Measurements from ENCODE around the gene CYP19A1.

The CYP19A1 gene

DNA sequence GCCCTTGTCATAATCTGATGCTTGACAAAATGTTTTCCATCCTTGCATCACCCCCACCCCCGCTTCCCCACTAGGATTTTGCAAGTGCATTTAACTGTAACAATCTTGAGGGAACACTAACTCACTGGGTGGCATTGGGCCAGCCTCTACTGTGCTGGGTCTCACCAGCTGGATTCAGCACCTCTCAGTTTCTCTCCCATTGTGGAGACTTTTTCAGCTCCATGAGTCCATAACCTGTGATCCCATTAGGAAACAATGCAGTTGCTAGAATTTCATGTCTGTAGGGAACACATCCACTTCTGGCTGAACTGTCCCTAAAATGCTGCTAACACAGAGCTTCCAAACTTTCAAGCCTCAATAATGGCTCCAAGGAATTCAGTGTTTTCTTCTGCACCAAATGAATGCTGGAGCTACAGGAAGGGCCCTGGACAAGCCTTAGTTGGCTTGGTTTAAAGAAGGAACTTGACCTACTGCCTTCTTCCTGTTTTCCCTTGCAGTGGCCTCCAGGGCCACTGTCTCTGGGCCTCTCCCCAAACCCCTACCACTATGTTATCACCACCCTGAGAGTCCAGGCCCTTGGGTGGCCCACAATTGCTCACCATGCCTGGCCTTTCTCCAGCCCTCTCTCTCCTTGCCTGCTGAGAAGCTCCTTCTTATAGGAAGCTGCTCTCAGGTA, 15.6 kb downstream of the CYP19A1 start:
- peak; percentile 87 to 97 for DNase-seq

DNA sequence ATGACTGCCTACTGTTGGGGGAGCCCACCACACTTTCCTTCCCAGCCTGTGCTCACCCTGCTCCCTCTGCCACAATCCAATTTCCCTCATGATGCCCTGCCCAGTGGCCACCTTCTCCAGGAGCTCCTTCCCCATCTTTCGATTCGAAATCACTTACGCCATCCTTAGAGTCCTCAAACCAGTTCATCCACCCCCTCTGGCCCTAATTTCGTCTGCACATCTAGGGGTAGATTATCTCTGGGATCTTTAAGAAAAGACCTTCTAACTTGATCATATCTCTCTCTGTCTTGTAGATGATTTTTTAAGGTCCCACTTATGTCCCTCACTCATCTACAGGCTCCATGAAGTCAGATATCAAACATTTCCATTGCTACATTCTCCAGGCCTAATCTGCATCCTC, 17.1 kb downstream of the CYP19A1 start:
- DNase-seq = no peak

GRCh38 chr15:51320843-51321242, 17.6 kb downstream of the CYP19A1 start:
- DNase-seq = no peak

DNA sequence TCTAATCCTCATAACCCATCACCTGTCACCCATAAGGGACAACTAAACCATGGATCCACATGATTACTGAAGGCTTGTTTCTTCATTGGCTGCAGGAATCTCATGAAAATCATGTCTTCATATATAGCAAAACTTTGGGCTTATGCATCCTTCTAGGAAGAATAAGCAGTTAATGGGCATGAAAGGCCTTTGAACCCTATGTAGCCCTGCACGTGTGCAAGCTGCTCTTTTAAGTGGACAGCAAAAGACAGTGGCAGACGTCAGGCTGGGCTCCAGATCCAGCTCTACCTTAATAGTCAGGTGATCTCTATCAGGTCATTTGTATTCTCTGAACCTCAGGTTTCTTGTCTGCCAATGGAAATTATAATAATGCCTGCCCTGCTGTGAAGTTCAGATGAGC, 18.9 kb downstream of the CYP19A1 start:
- DNase-seq = no peak

DNA sequence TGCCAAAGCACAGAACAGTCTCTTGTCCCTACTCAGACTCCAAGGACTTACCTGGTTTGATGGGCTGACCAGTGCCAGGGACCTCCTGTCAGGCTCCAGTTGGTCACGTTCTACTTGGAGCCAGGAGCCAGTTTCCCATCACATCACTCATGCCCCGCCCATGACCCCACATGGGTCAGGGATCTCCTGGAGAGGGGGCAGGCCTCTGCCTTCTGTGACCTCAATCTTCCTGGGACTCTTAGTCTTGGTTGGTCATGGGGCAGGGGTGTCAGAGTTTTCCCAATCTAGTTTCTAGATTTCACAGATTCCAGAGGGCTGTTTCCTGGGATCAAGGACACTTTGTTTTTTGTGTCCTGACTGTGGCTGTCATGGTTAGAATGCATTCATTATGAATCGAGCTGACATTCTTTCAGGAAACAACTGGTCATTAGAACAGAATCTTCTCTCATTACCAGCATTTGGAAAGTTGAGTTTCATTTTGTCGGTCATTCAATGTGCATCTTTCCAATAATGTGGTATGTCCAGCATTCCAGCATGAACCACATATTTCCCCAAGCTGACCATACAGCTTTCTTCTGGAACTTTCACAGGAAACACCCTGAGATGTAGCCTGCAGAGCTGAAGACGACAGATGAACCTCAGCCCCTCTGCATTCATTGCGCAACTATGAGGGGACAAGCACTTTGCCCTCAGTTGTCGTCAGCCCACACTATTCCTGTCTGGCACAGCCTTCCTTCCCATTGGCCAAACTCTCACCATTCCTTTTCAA, 19.8 kb downstream of the CYP19A1 start:
- no peak for DNase-seq

- DNase-seq = no peak
Observed at GRCh38 chr15:51316636-51317035, 21.8 kb downstream of the CYP19A1 start.

DNA sequence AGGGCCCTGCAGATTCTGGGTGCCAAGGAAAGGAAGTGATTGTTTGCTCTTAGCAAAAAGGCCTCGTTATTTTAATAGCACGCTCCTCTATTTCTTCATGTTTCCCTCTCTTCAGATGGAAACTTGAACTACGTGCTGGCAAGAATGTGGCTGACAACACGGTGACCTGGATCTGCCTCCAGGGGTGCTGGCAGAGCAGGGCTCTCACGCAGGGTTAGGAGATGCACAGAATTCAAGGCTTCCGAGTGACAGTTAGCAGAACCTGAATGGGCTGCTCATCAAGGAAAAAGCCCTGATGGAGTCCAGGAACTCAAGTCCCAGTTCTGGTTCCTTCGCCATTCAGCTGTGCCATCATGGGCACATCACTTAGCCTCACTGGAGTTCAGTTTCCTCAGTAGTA, 22.7 kb downstream of the CYP19A1 start:
- DNase-seq = no peak

DNA sequence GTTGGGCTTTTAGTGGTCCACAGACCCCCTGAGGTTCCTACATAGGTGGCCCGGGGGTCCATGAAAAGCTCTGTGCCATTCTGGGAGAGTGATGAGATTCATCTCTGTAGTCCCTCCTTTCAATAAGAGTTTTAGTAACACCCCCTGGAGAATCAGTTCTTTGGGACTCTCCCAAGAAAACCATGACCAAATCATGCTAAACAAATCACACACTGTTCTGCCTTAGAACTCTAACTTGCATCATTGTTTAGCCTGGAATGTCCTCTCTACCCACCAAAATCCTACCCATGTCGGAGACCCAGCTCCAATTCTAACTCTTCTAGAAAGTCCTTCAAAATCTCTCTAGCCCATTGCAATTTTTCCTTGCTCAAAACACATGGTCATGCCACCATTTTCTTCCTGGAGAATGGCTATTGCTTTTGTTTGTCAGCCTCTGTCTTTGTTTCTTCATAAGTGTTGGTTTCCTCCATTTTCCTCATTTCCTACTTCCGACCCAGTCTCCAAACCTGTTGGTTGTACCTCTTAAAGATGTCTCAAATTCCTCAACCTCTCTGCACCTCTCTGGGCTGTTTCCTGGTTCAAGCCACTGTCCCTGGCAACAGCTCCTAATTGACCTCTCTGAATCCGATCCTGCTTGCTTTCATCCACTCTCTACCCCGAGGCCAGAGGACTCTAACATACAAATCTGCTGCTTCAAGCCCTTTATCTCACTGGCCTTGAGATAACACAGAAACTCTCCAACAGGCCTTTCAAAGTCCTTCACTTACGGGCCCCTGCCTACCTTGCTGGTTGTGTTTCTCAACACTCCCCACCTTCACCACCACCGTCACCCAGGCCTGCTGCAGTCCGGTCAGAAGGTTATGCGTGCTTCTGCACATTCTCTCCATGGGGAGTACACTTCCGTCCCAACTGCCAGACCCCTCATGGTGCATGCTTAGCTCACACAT, 23.7 kb downstream of the CYP19A1 start:
- no peak for DNase-seq

DNA sequence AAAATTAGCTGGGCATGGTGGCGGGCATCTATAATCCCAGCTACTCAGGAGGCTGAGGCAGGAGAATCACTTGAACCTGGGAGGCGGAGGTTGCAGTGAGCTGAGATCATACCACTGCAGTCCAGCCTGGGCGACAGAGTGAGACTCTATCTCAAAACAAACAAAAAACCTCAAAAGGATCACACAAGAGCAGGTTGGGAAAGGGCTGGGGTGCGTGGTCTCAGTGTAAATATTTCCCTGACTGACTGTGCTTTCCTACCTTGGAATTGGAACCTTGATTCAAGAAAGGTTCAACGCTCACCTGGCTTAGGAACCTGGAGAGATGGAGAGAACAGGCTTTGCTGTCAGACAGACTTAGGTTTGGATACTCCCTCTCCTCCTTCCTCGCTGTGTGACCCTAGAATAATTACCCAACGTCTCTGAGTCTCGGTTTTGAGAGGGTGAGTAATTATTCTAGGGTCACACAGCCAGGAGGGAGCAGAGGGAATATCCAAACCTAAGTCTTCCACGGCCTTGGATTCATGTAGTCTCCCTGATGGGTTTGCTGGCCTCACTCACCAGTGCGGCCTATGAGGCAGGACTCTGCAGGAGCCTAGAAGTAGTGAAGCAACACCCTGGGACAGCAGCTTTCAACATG, 24.6 kb downstream of the CYP19A1 start:
- DNase-seq = no peak

- DNase-seq = no peak
Observed at GRCh38 chr15:51313074-51313393, 25.4 kb downstream of the CYP19A1 start.

- no peak for DNase-seq
Observed at GRCh38 chr15:51312166-51313073, 26.0 kb downstream of the CYP19A1 start.

GRCh38 chr15:51311510-51311909, 26.9 kb downstream of the CYP19A1 start:
- no peak for DNase-seq

DNA sequence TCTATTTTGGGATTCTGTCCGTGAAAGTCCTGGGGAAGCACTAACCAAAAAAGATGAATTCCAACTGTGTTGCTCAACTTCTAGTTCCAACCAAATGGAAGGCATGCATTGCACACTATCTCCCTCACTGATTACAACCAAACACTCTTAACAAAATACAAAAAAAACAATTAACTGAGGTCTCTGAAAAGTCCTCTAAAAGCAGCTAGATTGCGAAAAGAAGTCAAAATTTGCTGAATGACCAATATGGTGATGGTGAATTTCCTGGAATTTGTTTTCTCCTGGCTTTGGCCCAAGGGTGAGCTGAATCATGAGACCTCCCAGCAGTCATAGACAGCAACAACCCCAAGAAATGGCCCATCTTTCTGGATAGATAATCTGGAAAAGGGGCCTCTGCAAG, 28.3 kb downstream of the CYP19A1 start:
- DNase-seq = no peak

GRCh38 chr15:51307811-51308210, 30.6 kb downstream of the CYP19A1 start:
- no peak for DNase-seq

- DNase-seq = no peak
Observed at GRCh38 chr15:51307325-51307724, 31.1 kb downstream of the CYP19A1 start.

DNA sequence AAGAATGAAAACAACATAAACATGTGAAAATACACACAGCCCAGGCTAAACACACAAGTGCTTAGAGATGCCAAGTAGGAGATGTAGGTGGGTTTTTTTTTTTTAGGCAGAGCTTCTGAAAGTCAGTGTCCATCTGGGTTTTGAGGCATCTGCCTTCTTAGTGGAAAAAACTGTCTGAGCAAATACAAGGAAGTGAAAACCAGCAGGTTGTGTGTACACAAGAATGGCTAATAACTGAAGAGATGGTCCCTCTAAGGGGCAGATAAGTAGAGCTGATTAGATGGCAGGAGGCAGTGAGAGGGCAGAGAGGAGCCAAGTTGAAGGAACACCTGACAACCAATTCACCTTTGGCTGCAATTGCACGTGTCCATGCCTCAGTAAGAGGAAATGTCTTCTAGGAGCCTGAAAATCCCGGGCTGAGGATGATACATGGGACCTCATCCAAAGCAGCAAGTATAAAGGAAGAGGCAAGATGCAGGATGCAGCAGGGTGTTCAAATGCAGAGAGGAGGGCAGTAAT, 34.9 kb downstream of the CYP19A1 start:
- no peak for DNase-seq

GRCh38 chr15:51302480-51302879, 35.9 kb downstream of the CYP19A1 start:
- DNase-seq = no peak

DNA sequence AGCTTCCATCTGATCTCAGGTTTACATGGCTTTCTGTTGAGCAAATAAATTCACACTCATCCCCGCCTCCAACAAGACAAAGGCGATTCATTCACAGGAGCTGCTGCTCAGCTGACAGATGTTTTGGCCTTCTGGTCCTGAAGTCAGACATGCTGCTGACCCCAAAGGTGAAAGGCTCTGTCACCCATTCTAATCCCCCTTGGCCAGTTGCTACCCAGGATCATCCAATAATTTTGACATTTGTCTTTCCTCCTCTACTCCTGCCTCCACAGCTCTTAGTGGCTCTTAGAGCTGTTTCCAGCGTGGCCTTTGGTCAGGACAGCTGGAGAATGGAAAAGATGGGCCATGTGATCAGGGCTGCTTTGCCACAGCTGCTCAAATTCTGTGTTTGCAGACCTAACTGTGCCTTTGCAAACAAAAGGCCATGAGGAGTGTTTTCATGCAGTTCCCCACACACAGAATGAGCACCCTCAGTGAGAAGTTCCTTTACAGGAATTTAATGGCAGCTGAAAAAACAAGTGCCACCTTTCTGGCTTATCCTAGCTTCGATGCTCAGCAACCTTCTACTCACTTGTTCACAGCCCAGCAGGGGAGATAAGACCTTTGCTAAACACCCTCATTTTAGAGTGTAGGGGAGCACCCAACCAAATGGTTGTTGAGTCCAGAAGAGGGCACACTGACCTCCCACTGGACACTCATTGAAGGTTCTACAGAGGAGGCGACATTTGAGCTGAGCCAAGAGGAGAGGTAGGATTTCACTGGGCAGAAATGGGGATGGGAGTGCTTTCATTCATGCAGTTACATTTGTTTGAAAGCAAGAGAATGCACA, 39.0 kb downstream of the CYP19A1 start:
- no peak for DNase-seq

GRCh38 chr15:51298620-51299019, 39.8 kb downstream of the CYP19A1 start:
- no peak for DNase-seq

GRCh38 chr15:51290720-51291119, 47.7 kb downstream of the CYP19A1 start:
- no peak for DNase-seq

DNA sequence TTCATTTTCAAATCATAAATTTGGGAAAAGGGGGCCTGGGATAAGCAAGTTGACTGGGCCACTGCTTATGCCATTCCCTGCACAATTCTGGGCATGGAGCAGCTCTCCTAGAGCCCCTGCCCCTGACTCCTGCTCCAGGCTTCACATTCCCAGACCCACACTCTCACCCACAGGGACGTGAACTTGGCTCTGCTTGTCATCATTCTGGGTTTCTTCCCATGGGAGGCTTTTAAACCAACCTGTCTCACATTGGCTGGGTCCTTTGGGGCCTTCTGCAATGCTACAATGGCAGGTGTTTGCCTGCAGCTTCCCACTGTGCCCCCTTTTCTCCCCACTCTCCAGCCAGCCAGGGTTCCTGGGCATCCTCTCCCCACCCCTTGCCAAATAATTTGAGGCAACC, 49.1 kb downstream of the CYP19A1 start:
- DNase-seq = no peak
